Measurements from ENCODE around the gene NTM. TPM values are rescaled to one million over a fixed set of nuclear protein-coding genes. Genes with fewer than 3 reads are reported as not detected.
A peak's percentile ranks its signal among the peaks of the same experiment; 100 is the strongest.

Gene NTM
- total RNA-seq, 1 donor from 2014 or later = 82.7 TPM

DNA sequence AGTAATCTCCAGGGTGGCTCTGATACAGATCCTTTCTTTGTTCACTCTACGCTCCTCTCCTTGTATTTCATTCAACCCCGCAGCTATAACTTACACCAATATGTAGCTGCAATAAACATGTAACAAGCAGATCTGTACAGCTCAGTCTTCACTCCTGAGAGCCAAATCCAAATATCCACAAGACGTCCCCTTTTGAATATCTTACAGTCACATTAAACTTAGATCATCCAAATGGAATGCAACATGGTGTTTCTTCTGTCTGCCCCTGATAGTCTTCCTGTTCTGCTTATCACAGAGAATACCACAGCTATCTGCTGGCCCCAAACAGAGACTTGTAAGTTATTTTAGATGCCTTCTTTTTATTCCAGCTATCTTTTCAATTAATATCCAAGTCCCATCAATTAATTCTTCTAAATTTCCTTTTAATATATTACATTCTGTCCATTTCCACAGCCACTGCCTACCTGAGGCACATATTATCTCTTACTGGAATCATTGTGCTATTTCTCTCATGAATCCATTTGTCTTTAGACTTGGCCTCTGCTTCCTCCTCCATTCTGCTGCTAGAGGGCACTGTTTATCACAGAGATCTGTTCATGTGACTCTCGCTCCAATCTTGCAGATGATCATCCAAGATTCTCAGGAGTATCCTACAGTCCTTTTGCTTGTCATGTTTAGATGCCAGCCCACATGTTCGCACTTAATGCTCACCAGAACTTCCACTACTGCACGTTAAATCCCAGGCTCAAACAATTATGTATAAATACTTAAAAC lies 908.6 kb downstream of the NTM start:
- Mint-ChIP-seq H3K9me3 (ENCODE audit: unreplicated experiment) (no peaks in the 10 kb centered on the region), H3K36me3 (ENCODE audit: unreplicated experiment) (no peaks in the 10 kb centered on the region), H3K4me3 (ENCODE audit: unreplicated experiment) (no peak overlapping the region), H3K4me1 (ENCODE audit: unreplicated experiment) (peaks cover 11% of the 10 kb centered on the region), H3K27ac (ENCODE audit: unreplicated experiment) (no peak overlapping the region), H3K27me3 (ENCODE audit: unreplicated experiment) (no peaks in the 10 kb centered on the region)
- DNase-seq (ENCODE audit: extremely low spot score, unreplicated experiment) = no peak
- TF ChIP-seq, protein P1, sequence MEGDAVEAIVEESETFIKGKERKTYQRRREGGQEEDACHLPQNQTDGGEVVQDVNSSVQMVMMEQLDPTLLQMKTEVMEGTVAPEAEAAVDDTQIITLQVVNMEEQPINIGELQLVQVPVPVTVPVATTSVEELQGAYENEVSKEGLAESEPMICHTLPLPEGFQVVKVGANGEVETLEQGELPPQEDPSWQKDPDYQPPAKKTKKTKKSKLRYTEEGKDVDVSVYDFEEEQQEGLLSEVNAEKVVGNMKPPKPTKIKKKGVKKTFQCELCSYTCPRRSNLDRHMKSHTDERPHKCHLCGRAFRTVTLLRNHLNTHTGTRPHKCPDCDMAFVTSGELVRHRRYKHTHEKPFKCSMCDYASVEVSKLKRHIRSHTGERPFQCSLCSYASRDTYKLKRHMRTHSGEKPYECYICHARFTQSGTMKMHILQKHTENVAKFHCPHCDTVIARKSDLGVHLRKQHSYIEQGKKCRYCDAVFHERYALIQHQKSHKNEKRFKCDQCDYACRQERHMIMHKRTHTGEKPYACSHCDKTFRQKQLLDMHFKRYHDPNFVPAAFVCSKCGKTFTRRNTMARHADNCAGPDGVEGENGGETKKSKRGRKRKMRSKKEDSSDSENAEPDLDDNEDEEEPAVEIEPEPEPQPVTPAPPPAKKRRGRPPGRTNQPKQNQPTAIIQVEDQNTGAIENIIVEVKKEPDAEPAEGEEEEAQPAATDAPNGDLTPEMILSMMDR (IDR thresholded peaks at IDR 0.05) = peak; percentile 63

DNA sequence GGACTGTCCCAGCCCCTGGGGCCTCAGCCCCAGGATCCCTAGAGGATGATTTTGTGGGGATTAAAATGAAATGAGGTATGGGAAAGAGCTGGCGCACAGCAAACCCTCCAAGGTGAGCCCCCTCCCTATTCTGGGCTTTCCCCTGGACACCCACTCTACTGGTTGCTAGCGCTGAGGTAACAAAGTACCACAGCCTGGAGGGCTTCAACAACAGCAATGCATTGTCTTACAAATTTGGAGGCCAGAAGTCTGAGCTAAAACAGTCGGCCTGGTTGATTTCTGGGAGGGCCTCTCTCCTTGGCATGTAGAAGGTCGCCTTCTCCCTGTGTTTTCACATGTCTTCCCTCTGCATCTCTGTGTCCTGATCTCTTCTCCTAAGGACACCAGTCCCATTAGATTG lies 913.6 kb downstream of the NTM start:
- Mint-ChIP-seq H3K4me3 (ENCODE audit: unreplicated experiment) (no peak overlapping the region), H3K36me3 (ENCODE audit: unreplicated experiment) (peaks cover 3% of the 10 kb centered on the region), H3K4me1 (ENCODE audit: unreplicated experiment) (peaks cover 5% of the 10 kb centered on the region), H3K27me3 (ENCODE audit: unreplicated experiment) (no peaks in the 10 kb centered on the region), H3K27ac (ENCODE audit: unreplicated experiment) (no peak overlapping the region), H3K9me3 (ENCODE audit: unreplicated experiment) (no peaks in the 10 kb centered on the region)
- DNase-seq (ENCODE audit: extremely low spot score, unreplicated experiment) = no peak
- TF ChIP-seq, protein P1 (IDR thresholded peaks at IDR 0.05) = no peak

DNA sequence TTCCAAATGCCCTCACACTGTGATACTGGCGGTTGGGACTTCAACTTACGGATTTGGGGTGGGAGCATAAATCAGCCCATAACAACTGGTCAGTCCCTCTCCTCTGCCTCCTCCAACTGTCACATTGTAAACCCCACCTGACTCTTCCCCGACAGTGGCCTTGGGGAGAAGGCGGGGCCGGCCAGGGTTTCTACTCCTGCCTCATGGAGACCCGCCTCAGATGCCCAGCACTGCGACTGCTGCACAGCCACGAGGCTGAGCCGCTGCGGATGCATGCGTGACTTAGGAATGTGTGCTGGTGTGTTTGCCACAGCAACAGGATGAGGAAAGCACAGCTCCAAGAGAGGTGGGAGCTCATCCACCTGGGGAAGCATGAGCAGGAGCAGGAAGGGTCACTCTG lies 914.2 kb downstream of the NTM start:
- Mint-ChIP-seq H3K4me1 (ENCODE audit: unreplicated experiment) (peaks cover 1% of the 10 kb centered on the region), H3K27ac (ENCODE audit: unreplicated experiment) (no peak overlapping the region), H3K36me3 (ENCODE audit: unreplicated experiment) (peaks cover 3% of the 10 kb centered on the region), H3K4me3 (ENCODE audit: unreplicated experiment) (no peak overlapping the region), H3K9me3 (ENCODE audit: unreplicated experiment) (no peaks in the 10 kb centered on the region), H3K27me3 (ENCODE audit: unreplicated experiment) (no peaks in the 10 kb centered on the region)
- TF ChIP-seq, protein P1 (IDR thresholded peaks at IDR 0.05) = no peak
- no peak for DNase-seq (ENCODE audit: extremely low spot score, unreplicated experiment)

DNA sequence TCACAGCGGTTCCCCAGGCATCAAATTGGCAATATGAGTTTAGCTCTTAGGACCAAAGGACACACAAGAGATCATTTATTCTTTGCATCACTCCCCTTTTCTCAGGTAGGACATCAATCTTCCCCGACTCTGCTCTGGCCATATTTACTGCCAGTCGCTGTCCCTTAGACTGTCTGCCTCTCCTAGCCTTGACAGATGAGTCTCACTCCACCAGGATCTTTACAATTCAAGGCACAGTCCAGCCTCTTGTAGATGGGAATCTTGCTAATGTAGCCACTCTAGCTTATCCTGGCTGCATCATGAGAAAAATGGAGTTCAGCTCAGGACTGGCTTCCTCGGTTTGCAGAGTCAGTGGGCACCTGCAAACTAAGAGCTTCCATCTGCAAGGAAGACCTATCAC lies 915.2 kb downstream of the NTM start:
- H3K27me3 Mint-ChIP-seq (ENCODE audit: unreplicated experiment) = no peaks in the 10 kb centered on the region
- H3K9me3 Mint-ChIP-seq (ENCODE audit: unreplicated experiment) = no peaks in the 10 kb centered on the region
- H3K36me3 Mint-ChIP-seq (ENCODE audit: unreplicated experiment) = peaks cover 3% of the 10 kb centered on the region
- no peaks in the 10 kb centered on the region for H3K4me1 Mint-ChIP-seq (ENCODE audit: unreplicated experiment)
- no peak overlapping the region for H3K4me3 Mint-ChIP-seq (ENCODE audit: unreplicated experiment)
- DNase-seq (ENCODE audit: extremely low spot score, unreplicated experiment) = no peak
- H3K27ac Mint-ChIP-seq (ENCODE audit: unreplicated experiment) = no peak overlapping the region
- TF ChIP-seq, protein P1 (IDR thresholded peaks at IDR 0.05) = no peak

DNA sequence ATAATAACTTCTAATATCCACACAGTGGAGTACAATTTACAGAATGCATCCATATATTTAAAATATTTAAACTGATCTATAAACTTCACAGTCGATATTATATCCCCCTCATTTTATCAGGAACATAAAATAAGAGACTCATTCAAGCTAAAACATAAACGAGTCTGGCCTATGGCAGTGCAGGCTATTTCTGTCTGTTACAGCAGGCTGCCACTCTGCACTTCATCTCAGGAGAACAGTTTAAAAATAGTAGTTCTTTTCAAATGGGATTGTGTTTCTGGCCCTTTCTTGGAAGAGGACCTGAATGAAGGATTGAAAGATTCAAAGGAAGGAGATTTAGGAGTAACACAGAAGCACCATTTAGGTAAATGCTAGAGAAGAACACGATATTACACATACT lies 915.7 kb downstream of the NTM start:
- Mint-ChIP-seq H3K4me3 (ENCODE audit: unreplicated experiment) (no peak overlapping the region), H3K27ac (ENCODE audit: unreplicated experiment) (no peak overlapping the region), H3K27me3 (ENCODE audit: unreplicated experiment) (no peaks in the 10 kb centered on the region), H3K9me3 (ENCODE audit: unreplicated experiment) (no peaks in the 10 kb centered on the region), H3K36me3 (ENCODE audit: unreplicated experiment) (peaks cover 3% of the 10 kb centered on the region), H3K4me1 (ENCODE audit: unreplicated experiment) (no peaks in the 10 kb centered on the region)
- TF ChIP-seq, protein P1 (IDR thresholded peaks at IDR 0.05) = no peak
- DNase-seq (ENCODE audit: extremely low spot score, unreplicated experiment) = no peak

Data from osteocyte (in vitro differentiated cells).